DMS53 treated with DMSO at 0.1 percent for 48 hours (cell line): Measurements from ENCODE around the gene LYPD6.

Experiments used
- DNase-seq: peaks from one replicate; lab custom pipeline; 2025; ENCODE audit not compliant: unreplicated experiment; lab: John Stamatoyannopoulos, UW

LYPD6 gene

DNA sequence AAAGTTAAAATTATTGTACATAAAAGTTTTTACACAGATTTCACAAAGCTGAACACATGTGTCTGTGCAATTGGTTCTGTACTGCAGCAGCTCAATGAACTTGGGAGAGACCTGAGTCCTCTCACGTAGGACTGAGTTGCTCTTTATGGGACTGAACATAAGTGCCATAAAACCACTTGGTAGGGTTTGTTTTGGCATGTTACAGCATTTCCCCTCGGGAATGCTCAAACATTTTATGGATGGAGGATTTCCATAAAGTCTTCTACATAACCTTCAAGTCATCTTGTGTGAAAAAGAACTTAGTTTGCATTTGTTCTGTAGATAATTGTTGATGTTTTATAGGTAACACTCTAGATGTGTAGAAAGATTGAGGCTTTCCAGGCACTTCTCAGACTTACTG, 15.9 kb downstream of the LYPD6 start:
- DNase-seq, result no peak

DNA sequence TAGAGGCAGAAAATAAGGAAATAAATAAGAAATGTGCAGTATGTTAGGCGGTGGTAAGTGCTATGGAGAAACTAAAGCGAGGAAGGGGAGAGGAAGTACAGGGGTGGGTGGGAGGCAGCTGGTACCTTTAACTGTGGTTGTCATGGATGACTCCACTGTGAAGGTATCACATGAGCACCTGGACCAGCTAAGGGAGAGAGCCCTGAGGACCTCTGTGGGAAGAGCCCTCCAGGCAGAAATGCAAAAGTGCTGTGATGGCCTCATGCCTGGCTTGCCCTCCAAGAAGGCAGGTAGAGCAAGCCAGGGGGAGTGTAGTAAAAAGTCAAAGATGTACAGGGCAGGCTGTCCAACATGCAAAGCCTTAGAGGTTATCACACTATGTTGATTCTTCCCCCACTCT, 17.9 kb downstream of the LYPD6 start:
- DNase-seq, result no peak

DNA sequence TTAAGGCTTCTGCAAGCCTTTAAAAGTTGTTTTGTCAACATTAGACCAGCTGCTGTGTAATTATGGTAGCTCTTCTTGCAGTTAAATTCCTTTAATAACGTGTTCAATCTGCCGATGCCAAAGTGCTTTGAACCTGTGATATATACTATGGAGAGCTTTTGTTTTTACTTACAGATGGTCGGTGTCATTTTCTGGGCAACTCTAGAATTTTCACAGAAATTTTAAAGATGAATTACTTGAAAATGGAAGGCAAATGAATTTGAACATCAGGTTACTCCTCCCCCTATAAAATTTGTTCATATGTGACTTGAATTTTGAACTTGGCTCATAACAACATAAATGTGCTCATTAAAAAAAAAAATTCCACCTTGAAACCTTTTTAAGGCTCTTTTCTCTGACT, 23.0 kb downstream of the LYPD6 start:
- DNase-seq, result no peak

DNA sequence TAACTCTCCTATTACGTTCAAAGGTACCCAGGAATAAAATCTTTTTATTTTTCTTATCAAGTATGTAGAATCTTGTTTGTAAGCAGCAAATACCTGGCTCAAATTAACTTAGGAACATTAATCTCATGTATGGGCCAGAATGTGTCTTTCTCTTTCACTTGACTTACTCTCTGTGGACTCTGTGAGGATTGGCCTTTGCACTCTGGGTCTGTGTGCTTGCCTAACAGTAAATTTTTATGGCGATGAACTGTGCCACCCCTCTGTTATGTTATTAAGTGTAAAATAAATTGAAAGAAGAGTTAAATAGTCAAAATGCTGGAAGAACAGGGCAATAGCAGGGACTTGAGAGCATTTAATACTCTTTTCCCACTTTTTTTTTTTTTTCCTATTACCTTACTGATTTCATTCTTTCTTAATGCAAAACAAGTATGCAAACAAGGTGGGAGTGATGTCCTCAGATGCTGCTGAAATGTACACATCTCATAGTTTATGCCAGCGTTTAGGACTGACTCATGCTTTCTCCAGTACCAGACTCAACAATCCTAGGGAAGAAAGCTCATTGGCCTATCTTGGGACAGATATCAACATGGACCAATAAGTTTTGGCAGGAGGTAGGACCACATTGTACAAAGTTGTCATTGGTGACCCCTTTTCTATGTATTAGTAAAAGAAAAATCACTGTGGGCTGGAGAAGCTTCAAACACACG, 25.5 kb downstream of the LYPD6 start:
- no peak for DNase-seq

DNA sequence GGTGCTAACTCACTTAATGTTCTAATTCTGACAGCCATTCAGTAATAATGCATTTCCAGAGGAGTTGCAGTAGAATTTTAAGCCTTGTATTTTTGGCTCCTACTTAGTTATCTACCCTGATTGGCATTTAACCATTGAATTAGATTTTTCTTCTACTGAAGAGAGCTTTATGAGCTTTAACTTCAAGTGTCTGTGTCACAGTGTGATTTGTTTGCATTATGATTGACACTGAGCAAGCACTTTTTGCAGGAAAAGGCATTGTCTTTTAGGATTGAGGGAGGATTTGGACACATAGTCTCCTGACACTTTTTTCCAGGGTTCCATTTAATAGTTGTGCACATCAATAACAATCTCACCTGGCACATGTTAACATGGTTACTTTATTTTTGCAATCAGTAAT, 26.7 kb downstream of the LYPD6 start:
- no peak for DNase-seq

DNA sequence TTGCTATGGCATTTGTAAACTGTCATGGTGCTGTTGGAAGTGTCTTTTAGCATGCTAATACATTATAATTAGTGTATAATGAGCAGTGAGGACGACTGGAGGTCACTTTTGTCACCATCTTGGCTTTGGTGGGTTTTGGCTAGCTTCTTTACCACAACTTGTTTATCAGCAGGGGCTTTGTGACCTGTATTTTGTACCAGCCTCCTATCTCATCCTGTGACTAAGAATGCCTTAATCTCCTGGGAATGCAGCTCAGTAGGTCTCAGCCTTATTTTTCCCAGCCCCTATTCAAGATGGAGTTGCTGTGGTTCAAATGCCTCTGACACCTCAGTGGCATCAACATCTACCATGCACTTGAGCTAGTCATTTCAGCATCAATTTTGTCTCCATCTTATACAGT, 29.7 kb downstream of the LYPD6 start:
- no peak for DNase-seq

DNA sequence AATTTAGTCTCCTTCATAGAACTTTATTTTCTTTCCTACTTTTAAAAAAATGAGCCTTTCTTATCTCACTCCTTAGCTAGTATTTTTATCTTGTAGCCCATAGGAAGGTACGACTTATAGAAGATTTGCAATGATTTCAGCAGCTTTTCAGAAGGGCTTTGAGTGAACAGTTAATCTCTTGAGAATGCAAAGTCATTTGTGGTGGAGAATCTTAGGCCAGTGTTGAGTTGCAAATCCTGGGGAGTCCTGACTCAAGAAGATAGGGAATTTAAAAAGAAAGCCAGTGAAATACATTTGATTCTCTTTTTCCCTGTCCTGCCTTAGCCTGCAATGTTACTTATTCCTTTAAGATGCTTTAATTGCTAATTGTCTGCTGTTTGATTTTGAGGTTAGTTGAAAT, 33.6 kb downstream of the LYPD6 start:
- DNase-seq, result no peak

DNA sequence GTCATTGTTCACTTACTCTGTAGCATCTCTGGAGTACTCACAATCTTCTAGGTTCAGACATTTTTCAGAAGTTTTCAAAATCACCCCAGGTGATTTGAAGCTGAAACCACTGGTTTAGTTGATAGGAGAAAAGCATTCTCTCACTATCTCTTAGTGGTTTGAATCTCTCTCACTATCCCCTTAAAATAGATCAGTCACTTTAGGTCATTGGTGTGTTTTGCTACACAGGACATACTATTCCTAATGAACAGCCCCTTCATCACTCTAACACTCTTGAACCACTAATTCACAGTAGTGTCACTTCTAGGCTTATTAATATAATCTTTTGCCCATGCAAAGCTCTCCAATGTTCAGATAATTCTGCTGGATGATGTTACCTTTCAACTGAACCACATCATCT, 34.5 kb downstream of the LYPD6 start:
- no peak for DNase-seq

DNA sequence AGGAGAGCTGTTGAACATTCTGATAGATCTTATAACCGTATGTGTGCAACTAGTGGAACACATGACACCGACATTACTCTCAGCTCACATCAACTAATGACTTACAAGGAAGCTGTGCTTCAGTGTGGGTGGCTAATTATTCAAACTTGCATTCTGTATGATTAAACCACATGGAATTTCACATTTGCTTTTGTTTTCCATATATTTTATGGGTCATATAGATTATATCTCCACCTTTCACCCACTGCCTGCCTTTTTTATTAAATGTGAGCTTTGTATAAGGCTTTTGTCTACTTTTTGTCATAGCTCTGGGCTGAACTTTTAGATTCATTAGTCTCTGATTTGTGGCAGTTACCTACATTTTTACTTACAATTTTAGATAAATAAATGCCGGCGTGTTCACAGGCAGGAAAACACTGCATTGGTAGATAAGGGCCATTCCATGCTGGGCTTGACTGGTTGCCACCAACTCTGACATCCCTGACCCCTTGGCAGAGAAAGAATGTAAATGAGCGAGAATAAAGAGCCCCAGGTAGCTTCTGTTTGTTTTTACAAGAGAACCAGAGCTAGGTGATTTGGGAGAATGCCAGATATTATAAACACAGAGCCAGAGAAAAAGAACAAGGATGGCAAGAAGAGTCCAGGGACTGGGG, 35.7 kb downstream of the LYPD6 start:
- DNase-seq, result no peak

DNA sequence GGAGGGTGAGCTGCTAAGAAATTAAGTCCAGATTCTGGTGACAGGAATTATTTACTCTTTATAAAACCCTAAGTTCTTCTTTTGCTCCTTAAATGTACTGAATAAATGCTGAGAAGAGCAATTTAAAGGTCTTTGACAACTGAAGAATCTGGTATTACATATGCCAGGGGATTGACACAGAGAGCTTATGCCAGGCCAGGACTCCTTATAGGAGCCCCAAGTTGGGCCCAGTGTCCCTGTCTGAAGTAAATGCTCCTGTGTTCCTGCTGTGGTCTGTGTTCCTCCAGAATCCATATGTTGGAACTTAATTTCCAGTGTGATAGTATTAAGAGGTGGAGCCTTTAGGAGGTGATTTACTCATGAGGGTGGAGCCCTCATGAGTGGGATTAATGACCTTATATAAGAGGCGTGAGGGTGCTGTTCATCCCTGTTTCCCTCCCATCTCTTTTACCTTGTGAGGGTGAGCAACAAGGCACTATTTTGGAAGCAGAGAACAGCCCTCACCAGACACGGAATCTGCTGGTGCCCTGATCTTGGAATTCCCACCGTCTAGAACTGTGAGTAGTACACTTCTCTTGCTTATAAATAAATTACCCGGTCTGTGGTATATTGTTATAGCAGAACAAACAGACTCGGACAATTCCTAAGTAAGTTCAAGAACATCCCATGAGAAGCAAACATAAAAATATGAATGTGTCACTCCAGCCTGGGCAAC, 39.8 kb downstream of the LYPD6 start:
- no peak for DNase-seq

DNA sequence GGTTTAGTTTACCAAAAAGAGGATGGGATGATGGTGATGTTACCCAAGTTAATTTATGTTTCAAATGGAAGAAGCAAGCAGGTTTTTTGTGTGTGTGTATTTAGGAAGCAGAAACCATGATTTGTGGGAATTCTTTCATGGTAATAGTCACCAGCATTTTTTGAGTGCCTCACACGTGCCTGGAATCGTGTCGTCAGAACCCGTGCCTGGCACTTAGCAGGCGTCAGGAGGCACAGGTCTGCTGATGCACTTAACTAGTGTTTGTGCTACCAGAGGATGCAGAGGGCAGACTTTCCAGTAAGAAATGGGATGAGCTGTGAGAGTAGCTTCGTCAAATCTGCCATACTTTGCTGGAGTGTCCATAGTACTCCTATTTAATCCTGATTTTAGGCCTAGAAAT, 41.1 kb downstream of the LYPD6 start:
- DNase-seq, result no peak

DNA sequence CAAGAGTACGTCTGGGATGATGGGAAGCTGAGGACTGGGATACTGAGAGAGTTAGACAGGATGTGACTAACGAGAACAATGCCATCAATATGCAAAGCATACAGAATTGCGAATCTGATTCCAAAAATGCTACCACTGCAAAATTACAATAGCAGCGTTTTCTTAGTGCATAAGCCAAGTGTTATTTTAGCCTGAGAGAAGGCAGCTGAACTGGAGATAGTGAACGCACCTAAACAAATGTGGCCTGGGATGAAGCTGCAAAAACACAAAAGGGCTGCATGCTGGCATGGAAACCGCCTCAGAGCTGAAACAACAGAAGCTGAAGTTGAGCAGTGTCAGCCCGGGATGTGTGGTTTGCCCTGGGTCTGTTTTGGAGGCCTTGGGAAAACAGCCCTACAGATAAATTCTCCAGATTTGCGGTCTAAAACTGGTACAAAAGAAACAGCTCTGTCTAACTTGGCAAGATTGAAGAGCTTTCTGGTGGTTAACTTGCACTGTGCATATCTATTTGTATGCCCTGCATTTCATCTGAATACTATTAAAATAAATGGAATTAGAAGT, 45.5 kb downstream of the LYPD6 start:
- DNase-seq, result no peak

DNA sequence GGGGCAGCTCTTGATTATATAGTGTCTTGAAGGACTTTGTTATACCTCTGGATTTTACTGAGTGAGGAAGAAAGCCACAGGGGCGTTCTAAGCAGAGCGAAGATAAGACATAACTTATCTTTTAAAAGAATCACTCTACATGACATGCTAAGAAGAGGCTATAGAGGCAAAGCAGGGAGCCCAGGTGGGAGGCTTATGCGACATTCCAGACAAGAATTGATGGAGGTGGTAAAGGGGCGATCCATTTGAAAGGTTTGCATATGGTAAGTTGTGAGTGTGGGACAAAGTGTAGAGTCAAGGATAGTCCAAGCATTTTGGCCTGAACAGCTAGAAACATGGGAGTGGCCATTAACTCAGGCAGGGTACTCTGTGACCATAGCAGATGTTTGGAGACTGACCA, 49.8 kb downstream of the LYPD6 start:
- DNase-seq, result no peak

DNA sequence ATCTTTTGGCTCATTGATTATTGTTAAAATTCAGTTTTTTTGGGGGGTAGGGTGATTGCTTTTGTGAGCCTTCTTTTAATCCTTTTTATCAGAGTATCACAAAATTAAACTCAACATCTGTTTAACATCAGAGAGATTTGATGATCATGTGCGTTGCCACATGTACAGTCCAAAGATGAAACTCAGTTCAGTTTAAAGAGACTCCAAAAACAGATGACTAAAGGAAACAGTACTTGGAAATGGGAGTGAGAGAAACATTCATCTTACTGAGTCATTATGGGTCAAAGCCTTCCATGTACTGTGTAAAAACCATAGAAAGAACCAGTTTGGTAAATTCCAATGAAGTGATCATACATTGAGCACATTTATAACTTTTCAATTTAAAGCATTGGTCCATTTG, 53.0 kb downstream of the LYPD6 start:
- DNase-seq, result no peak

DNA sequence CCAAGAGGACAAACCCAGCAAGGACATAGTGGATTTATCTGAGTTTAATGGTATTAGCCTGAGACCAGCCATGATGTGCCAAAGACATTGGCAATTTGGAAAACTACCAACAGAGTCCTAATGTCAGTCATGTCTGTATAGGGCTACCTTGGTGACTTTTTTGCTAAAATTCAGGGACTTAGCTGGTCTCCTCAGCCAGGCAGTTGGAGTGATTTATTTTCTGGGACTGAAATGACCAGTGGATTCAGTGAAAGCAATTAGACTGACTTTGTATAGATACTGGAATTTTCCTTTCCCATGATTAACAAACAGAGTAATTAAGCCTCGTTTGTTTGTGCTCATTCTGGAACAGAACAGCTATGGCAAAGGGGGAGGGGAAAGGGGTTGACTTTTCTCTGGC, 55.0 kb downstream of the LYPD6 start:
- no peak for DNase-seq

DNA sequence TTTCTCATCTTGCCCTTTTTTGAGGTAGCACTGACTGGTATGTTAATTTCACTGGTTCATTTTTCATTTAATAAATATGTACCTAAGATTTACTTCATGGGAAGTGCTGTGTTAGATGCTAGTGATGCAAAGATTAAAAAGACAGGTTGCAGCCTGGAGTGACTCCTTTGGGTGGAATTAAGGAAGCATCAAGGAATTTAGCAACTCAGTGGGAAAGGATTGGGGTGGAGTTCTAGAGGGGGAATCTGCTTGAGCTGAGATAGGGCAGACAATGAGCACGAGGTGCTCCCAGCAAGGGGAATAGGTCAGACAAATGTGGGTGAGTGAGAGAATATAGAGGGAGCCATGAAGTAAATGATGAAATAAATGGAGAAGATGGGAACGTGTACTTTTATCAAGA, 57.0 kb downstream of the LYPD6 start:
- DNase-seq, result no peak

DNA sequence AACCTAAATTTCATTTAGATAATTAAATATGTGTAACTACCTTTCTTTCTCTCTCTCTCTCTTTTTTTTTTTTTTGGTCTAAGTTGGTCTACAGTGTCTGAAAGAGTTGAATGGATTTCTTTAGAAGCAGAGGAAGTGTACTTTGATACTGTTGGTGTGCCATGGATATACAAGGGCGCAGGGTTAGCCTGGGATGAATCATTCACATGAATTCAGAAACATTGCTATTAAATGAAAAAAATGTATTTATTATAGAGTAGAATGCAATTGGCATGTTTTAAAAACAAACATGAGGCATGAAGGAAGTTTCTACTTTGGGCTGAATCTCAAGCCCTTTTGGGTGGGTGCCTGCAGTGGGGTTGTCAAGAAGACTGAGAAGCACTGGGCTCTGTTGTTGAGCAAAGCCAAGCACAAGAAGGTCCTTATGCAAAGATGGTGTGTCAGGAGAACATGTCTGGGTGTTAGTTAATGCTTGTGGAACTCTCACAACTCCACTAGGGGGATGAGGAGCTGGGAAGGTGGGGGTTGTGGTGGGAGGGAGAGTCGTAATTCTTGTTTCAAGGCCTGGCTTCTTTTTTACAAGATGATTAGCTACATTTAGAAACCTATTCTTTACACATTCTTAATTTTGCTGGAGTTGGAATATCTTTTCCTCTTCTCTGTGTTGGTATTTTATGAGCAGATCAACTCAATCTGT, 57.9 kb downstream of the LYPD6 start:
- no peak for DNase-seq

DNA sequence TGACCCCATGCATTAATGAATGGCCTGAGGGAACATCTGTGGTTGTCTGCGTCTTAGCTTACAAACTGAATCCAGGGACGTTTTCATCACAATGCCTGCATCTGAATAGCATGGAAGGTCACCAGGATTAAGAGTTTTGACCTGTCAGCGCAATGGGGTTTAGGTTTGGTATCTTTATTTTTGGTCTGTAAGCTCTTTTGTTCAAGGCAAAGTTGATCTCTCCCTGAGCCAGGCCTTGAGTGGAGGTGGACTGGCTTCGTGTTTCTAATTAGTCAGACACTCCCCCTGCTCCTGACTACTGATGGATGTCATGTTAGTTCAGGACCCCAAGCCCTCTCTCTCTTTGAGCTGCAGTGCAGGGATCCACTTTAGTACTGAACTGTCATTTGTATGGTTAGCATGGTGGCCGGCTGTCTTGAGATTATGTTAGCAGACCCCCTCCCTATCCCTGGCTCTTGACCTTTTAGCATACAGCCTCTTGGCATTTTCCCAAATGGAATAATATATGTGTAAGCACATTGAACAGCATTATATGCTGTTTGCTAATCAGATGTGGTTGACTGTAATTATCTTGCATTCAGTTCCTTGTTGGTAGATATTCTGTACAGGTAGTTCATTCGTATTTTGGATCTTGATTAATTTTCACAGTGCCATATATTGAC, 59.2 kb downstream of the LYPD6 start:
- no peak for DNase-seq

DNA sequence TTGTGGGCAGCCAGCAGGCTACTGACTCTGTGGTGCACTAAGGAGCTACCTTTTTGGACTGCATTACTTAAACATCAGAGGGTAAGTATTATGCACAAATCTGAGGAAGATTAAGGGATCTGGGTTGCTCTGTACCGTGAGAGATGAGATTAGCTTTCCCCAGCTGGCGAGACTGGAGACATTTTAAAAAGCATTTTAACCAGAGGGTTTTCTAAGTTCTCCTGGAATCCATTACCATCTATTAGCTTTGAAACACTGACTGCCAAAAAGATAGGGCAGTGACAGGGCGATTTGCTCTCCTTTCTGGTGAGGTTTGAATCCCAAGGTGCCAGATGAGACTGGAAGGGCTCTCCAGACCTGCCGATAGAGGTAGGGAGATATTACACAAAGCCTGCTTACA, 63.2 kb downstream of the LYPD6 start:
- DNase-seq, result no peak

DNA sequence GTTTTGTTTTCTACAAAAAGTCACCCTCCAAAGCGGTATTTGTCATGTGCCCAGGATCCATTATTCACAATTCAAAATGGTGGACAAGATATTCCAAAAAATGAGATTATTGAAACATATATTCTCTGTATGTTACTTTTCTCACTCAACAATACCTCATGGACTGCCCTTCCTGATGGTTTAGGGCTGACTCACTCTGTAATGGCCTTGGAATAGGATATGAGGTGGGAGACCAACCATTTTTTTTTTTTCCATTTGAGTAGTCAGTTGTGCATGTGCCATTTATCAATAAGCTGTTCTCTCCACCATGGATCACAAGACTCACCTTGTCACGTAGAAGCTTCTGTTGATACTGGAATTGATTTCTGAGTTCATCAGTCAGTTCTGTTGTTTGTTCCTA, 64.5 kb downstream of the LYPD6 start:
- DNase-seq, result no peak
